GM23338 (cell line): ENCODE results near the gene RHBDF2. TPM values are rescaled to one million over a fixed set of nuclear protein-coding genes. Genes with fewer than 3 reads are reported as not detected.

Source experiments
- ATAC-seq: fragments of 200-7000 bp; cut with Tn5 transposase; 3 replicates; pipeline ENCODE4 v1.9.1; 2020
- DNase-seq: peaks from one replicate; pipeline ENCODE4 v3.0.0-alpha.2; 2015; ENCODE audit warnings: low spot score
- H2AFZ ChIP-seq: fragments of 200-600 bp; sonication (generic); 2 replicates; pipeline ENCODE4 v1.8.0; 2016; ENCODE audit warnings: antibody characterized with exemption, mild to moderate bottlenecking, moderate library complexity
- H3F3A ChIP-seq: fragments of 200-600 bp; sonication (generic); replicated peaks from 2 replicates; pipeline ENCODE4 v1.8.0; 2017; ENCODE audit warnings: antibody characterized with exemption, mixed run types, low read depth
- H3K27ac ChIP-seq: fragments of 200-600 bp; sonication (generic); 2 replicates; pipeline ENCODE4 v1.6.1; 2016; ENCODE audit warnings: low read depth
- H3K27me3 ChIP-seq: fragments of 200-600 bp; sonication (generic); 2 replicates; pipeline ENCODE4 v1.8.0; 2016; ENCODE audit warnings: mild to moderate bottlenecking, mixed run types, moderate library complexity; ENCODE audit not compliant: insufficient read depth
- H3K36me3 ChIP-seq: fragments of 200-600 bp; sonication (generic); 2 replicates; pipeline ENCODE4 v1.8.0; 2016; ENCODE audit warnings: mild to moderate bottlenecking; ENCODE audit not compliant: insufficient read depth
- H3K4me1 ChIP-seq: fragments of 200-600 bp; sonication (generic); 2 replicates; pipeline ENCODE4 v1.8.0; 2016; ENCODE audit warnings: mild to moderate bottlenecking, moderate library complexity; ENCODE audit not compliant: insufficient read depth
- H3K4me2 ChIP-seq: fragments of 200-600 bp; sonication (generic); 2 replicates; pipeline ENCODE4 v1.7.1; 2017; ENCODE audit warnings: mixed run types
- H3K4me3 ChIP-seq: fragments of 200-600 bp; sonication (generic); 2 replicates; pipeline ENCODE4 v1.6.1; 2016; ENCODE audit warnings: mixed run types
- H3K79me2 ChIP-seq: fragments of 200-600 bp; sonication (generic); replicated peaks from 2 replicates; pipeline ENCODE4 v1.8.0; 2017; ENCODE audit warnings: mild to moderate bottlenecking; ENCODE audit not compliant: insufficient read depth
- H3K9me2 ChIP-seq: fragments of 200-600 bp; sonication (generic); 2 replicates; pipeline ENCODE4 v1.8.0; 2017; ENCODE audit not compliant: insufficient read depth
- H4K20me1 ChIP-seq: fragments of 200-600 bp; sonication (generic); replicated peaks from 2 replicates; pipeline ENCODE4 v1.8.0; 2017; ENCODE audit warnings: mild to moderate bottlenecking; ENCODE audit not compliant: insufficient read depth
- H3K27ac Mint-ChIP-seq: 2 replicates; pipeline ENCODE4 v1.8.0; 2020; ENCODE audit warnings: inconsistent platforms, mild to moderate bottlenecking, moderate library complexity, mixed read lengths
- H3K27me3 Mint-ChIP-seq: 3 replicates; pipeline ENCODE4 v1.8.0; 2022; ENCODE audit warnings: low read depth, mild to moderate bottlenecking, moderate library complexity, mixed read lengths, inconsistent platforms; ENCODE audit not compliant: insufficient read depth, poor library complexity
- H3K36me3 Mint-ChIP-seq: 3 replicates; pipeline ENCODE4 v1.8.0; 2021; ENCODE audit warnings: low read depth, mild to moderate bottlenecking, inconsistent platforms, moderate library complexity, mixed read lengths
- H3K4me1 Mint-ChIP-seq: 3 replicates; pipeline ENCODE4 v1.8.0; 2020; ENCODE audit warnings: mild to moderate bottlenecking, inconsistent platforms, mixed read lengths
- H3K4me3 Mint-ChIP-seq: 3 replicates; pipeline ENCODE4 v1.8.0; 2021; ENCODE audit warnings: moderate library complexity, mild to moderate bottlenecking, inconsistent platforms, mixed read lengths
- H3K9me3 Mint-ChIP-seq: 3 replicates; pipeline ENCODE4 v1.8.0; 2020; ENCODE audit warnings: moderate library complexity, mild to moderate bottlenecking, inconsistent platforms, mixed read lengths
- CREB1 ChIP-seq: fragments of 250-450 bp; sonication (Bioruptor Pico); IDR thresholded peaks from 2 replicates; pipeline ENCODE4 v1.5.0; 2020; ENCODE audit warnings: low read depth, mild to moderate bottlenecking, moderate library complexity
- CTCF ChIP-seq, 2 experiments: fragments of 200-600 bp in 1 of 2; sonication (generic) in 1 of 2; conservative IDR thresholded peaks; 2 replicates each; pipeline versions ENCODE4 v1.5.1 to v1.6.1; 2016 to 2017; ENCODE audit warnings: antibody characterized with exemption in 2 of 2, low read depth in 2 of 2, mild to moderate bottlenecking in 2 of 2, moderate library complexity in 1 of 2
- ETS1 ChIP-seq: IDR thresholded peaks from 2 replicates; pipeline ENCODE4 v1.6.1; 2016; ENCODE audit warnings: antibody characterized with exemption
- EZH2 ChIP-seq: fragments of 200-600 bp; sonication (generic); IDR thresholded peaks from one replicate; pipeline ENCODE4 v1.8.0; 2017; ENCODE audit warnings: antibody characterized with exemption, mild to moderate bottlenecking, low read depth; ENCODE audit not compliant: unreplicated experiment
- EZH2phosphoT487 ChIP-seq: fragments of 200-600 bp; sonication (generic); IDR thresholded peaks from one replicate; pipeline ENCODE4 v1.8.1; 2018; ENCODE audit warnings: antibody characterized with exemption; ENCODE audit not compliant: unreplicated experiment
- JUNB ChIP-seq: IDR thresholded peaks from one replicate; pipeline ENCODE4 v1.6.1; 2016; ENCODE audit warnings: antibody characterized with exemption; ENCODE audit not compliant: unreplicated experiment
- POLR2AphosphoS5 ChIP-seq: IDR thresholded peaks from 2 replicates; pipeline ENCODE4 v1.6.1; 2016; ENCODE audit warnings: antibody characterized with exemption, low read depth
- STAT1 ChIP-seq: IDR thresholded peaks from one replicate; pipeline ENCODE4 v1.6.1; 2016; ENCODE audit warnings: antibody characterized with exemption; ENCODE audit not compliant: unreplicated experiment
- ZNF331 ChIP-seq: fragments of 250-450 bp; sonication (Bioruptor Pico); IDR thresholded peaks from 2 replicates; pipeline ENCODE4 v1.5.0; 2020; ENCODE audit warnings: low read depth, mild to moderate bottlenecking, moderate library complexity
- polyA plus RNA-seq: library from polyadenylated mRNA; unstranded; fragments of >200 nt; fragmentation: Nextera tagmentation; extraction: Ambion mirVana; gene quantifications from 2 replicates; pipeline ENCODE4 v1.2.1, GENCODE V29; 2016
- total RNA-seq: library from RNA; depleted of rRNA; stranded (reverse); fragments of >200 nt; shearing (Covaris generic); gene quantifications from 2 replicates; pipeline ENCODE4 v1.2.3, GENCODE V29; 2014
- TF ChIP-seq, protein P1 (sequence below): IDR thresholded peaks from one replicate; pipeline ENCODE4 v1.6.1; 2018; ENCODE audit warnings: antibody characterized with exemption; ENCODE audit not compliant: unreplicated experiment

RHBDF2 gene
- total and polyA plus RNA-seq, 2 experiments from 2014 or later: 9.4 to 29.5 TPM

GRCh38 chr17:76452127-76452659 lies 49.0 kb downstream of the RHBDF2 start:
- peaks cover 3% of the 10 kb centered on the region; the same call in 1 of the 3 replicates for H3K9me3 Mint-ChIP-seq
- Histone ChIP-seq H3K79me2 (peaks cover 56% of the 10 kb centered on the region), H3K4me3 (peak overlapping the region; percentile 97), H3K27ac (no peak overlapping the region), H2AFZ (no peak overlapping the region), H3K4me1 (peaks cover 44% of the 10 kb centered on the region), H3K36me3 (no peaks in the 10 kb centered on the region), H3K9me2 (no peaks in the 10 kb centered on the region), H3K4me2 (peak overlapping the region; percentile 90), H3K27me3 (no peaks in the 10 kb centered on the region), H4K20me1 (peaks cover 34% of the 10 kb centered on the region), H3F3A (peaks cover 12% of the 10 kb centered on the region)
- H3K27ac Mint-ChIP-seq: no peak overlapping the region
- H3K4me1 Mint-ChIP-seq: peaks cover 41% of the 10 kb centered on the region
- peak overlapping the region; percentile 96 for H3K4me3 Mint-ChIP-seq
- TF ChIP-seq CREB1 (no peak), EZH2 (no peak), ZNF331 (CRISPR knock-in tag) (no peak), EZH2phosphoT487 (no peak), CTCF (conservative IDR thresholded peaks at IDR 0.05; ENCODE audit: low read depth in 2 of 2) (no peak), JUNB (no peak), STAT1 (no peak), POLR2AphosphoS5 (no peak), ETS1 (no peak)
- TF ChIP-seq, protein P1, sequence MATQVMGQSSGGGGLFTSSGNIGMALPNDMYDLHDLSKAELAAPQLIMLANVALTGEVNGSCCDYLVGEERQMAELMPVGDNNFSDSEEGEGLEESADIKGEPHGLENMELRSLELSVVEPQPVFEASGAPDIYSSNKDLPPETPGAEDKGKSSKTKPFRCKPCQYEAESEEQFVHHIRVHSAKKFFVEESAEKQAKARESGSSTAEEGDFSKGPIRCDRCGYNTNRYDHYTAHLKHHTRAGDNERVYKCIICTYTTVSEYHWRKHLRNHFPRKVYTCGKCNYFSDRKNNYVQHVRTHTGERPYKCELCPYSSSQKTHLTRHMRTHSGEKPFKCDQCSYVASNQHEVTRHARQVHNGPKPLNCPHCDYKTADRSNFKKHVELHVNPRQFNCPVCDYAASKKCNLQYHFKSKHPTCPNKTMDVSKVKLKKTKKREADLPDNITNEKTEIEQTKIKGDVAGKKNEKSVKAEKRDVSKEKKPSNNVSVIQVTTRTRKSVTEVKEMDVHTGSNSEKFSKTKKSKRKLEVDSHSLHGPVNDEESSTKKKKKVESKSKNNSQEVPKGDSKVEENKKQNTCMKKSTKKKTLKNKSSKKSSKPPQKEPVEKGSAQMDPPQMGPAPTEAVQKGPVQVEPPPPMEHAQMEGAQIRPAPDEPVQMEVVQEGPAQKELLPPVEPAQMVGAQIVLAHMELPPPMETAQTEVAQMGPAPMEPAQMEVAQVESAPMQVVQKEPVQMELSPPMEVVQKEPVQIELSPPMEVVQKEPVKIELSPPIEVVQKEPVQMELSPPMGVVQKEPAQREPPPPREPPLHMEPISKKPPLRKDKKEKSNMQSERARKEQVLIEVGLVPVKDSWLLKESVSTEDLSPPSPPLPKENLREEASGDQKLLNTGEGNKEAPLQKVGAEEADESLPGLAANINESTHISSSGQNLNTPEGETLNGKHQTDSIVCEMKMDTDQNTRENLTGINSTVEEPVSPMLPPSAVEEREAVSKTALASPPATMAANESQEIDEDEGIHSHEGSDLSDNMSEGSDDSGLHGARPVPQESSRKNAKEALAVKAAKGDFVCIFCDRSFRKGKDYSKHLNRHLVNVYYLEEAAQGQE: no peak
- H3K27me3 Mint-ChIP-seq: peaks cover 14% of the 10 kb centered on the region
- no peaks in the 10 kb centered on the region for H3K36me3 Mint-ChIP-seq
- no peak for DNase-seq
- peak; percentile 58 for ATAC-seq
